Fibroblast of lung (primary cell): Measurements from ENCODE around the gene NHP2. TPM values are rescaled to one million over a fixed set of nuclear protein-coding genes. Genes with fewer than 3 reads are reported as not detected.
A peak's percentile ranks its signal among the peaks of the same experiment; 100 is the strongest.

ENCODE experiments used
- DNase-seq, 2 donors: peaks; one replicate each; pipeline versions ENCODE4 v3.0.0 to v3.0.0-alpha.2; 2010; ENCODE audit warnings: low read depth in 2 of 2
- H2AFZ ChIP-seq: 2 replicates; pipeline ENCODE4 v1.5.1; 2012; ENCODE audit warnings: low read length, control low read depth, inconsistent platforms
- H3K27ac ChIP-seq: 2 replicates; pipeline ENCODE4 v1.5.1; 2011; ENCODE audit warnings: low read length, control low read depth; ENCODE audit not compliant: insufficient read depth
- H3K27me3 ChIP-seq: 2 replicates; pipeline ENCODE4 v1.5.1; 2011; ENCODE audit warnings: mild to moderate bottlenecking, low read length; ENCODE audit not compliant: control insufficient read depth, insufficient read depth
- H3K36me3 ChIP-seq: 2 replicates; pipeline ENCODE4 v1.5.1; 2011; ENCODE audit warnings: low read length; ENCODE audit not compliant: control insufficient read depth, insufficient read depth
- H3K4me1 ChIP-seq: 2 replicates; pipeline ENCODE4 v1.5.1; 2011; ENCODE audit warnings: low read length; ENCODE audit not compliant: control insufficient read depth, insufficient read depth; ENCODE audit errors: extremely low read depth
- H3K4me2 ChIP-seq: 2 replicates; pipeline ENCODE4 v1.5.1; 2011; ENCODE audit warnings: low read length, control low read depth; ENCODE audit not compliant: insufficient read depth; ENCODE audit errors: extremely low read depth
- H3K4me3 ChIP-seq, 4 experiments: fragments of 200-600 bp in 1 of 4; sonication (generic) in 1 of 4; replicated peaks in 1 of 4; 2 replicates each; pipeline ENCODE4 v1.5.1; 2011 to 2016; ENCODE audit warnings: low read length in 4 of 4, low read depth in 3 of 4, mild to moderate bottlenecking in 3 of 4, control low read depth in 2 of 4, inconsistent platforms in 1 of 4, mixed read lengths in 1 of 4; ENCODE audit not compliant: insufficient read depth in 1 of 4; ENCODE audit errors: control extremely low read depth in 1 of 4
- H3K79me2 ChIP-seq: 2 replicates; pipeline ENCODE4 v1.5.1; 2012; ENCODE audit warnings: mild to moderate bottlenecking, low read length, inconsistent platforms; ENCODE audit not compliant: control insufficient read depth, insufficient read depth
- H3K9ac ChIP-seq: 2 replicates; pipeline ENCODE4 v1.5.1; 2011; ENCODE audit warnings: mild to moderate bottlenecking, low read length, control low read depth; ENCODE audit not compliant: insufficient read depth
- H3K9me3 ChIP-seq: 2 replicates; pipeline ENCODE4 v1.5.1; 2012; ENCODE audit warnings: low read depth, low read length; ENCODE audit not compliant: control insufficient read depth, insufficient read depth
- H4K20me1 ChIP-seq: 2 replicates; pipeline ENCODE4 v1.5.1; 2011; ENCODE audit warnings: low read length; ENCODE audit not compliant: control insufficient read depth, insufficient read depth; ENCODE audit errors: extremely low read depth
- EZH2 ChIP-seq: IDR thresholded peaks from 2 replicates; pipeline ENCODE4 v1.5.1; 2012; ENCODE audit warnings: low read length, control low read depth, mild to moderate bottlenecking; ENCODE audit errors: missing control alignments
- polyA minus RNA-seq: library from RNA; depleted of rRNA, polyadenylated mRNA; stranded (reverse); fragments of >200 nt; gene quantifications from 2 replicates; pipeline ENCODE4 v1.2.3, GENCODE V29; 2011; ENCODE audit warnings: low replicate concordance
- polyA plus RNA-seq, 2 donors: library from polyadenylated mRNA; depleted of rRNA in 1 of 2; stranded (reverse) in 1 of 2; unstranded in 1 of 2; fragments of >200 nt; gene quantifications; 2 replicates each; pipeline ENCODE4 v1.2.1, GENCODE V29; 2011 to 2012; ENCODE audit warnings: missing spikeins in 1 of 2
- total RNA-seq: library from RNA; depleted of rRNA; stranded (reverse); fragments of >200 nt; gene quantifications from 2 replicates; pipeline ENCODE4 v1.2.1, GENCODE V29; 2014
- TF ChIP-seq, protein P1 (sequence below), 2 donors: IDR thresholded peaks in 1 of 2; conservative IDR thresholded peaks in 1 of 2; 1 replicate in 1 of 2; 2 replicates in 1 of 2; pipeline ENCODE4 v1.5.1; 2011 to 2012; ENCODE audit warnings: low read length in 2 of 2, control low read depth in 1 of 2, inconsistent platforms in 1 of 2, low read depth in 1 of 2, mild to moderate bottlenecking in 1 of 2

Gene NHP2
- total RNA-seq (85.7 and 91.4 TPM in 2 replicates), polyA plus RNA-seq (78.3 and 133 TPM in 2 replicates), polyA minus RNA-seq (78.4 and 89.5 TPM in 2 replicates)
- 139 and 213 TPM in 2 replicates for polyA plus RNA-seq (2012)

DNA sequence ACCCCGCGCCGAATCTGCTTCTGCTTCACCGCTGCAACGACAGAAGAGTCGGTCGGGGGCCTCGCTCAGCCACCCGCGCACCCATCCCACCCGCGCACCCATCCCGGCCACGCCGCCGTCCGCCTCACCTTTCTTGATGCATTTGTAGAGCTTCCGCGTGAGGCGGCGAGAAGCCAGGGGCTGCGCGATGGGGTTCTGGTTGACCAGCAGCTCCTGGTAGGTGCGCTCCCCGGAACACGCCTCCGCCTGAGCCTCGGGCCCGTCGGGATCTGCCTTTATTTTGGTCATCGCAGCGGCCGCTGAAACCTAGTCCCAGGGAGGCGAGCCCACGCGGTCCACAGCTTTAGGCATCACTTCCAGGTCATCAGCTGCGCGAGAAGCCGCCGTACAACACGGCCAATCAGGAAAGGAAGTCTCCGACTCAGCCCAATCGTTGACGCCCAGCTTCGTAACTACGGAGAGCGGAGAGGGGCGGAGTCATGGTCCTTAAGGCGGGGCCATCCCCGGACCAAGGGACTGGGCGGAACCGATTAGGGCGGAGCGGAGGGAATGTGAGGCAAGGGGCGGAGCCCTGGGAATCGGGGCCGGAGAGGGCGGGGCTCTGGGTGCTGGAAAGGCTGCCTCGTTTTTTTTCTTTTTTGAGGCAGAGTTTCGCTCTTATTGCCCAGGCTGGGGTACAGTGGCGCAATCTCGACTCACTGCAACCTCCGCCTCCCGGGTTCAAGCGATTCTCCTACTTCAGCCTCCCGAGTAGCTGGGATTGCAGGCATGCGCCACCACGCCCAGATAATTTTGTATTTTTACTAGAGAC lies at the start of gene NHP2:
Gene NHP2 (minus strand): TSS at position 356 of the 811 bp plus-strand sequence. CDS start 68 bp downstream, at position 288.
- no peaks in the 10 kb centered on the region for H3K9me3 ChIP-seq
- peak within 1 kb of the TSS; percentile 72 for H2AFZ ChIP-seq
- no peaks in the 10 kb centered on the region for H3K27me3 ChIP-seq
- DNase-seq = peak; percentile 98 to 99
- peak within 1 kb of the TSS; percentile 73 for H3K27ac ChIP-seq
- H3K4me2 ChIP-seq = peak within 1 kb of the TSS; percentile 96
- H3K4me1 ChIP-seq = no peaks in the 10 kb centered on the region
- no peaks in the 10 kb centered on the region for H4K20me1 ChIP-seq
- H3K36me3 ChIP-seq = peaks cover 4% of the 10 kb centered on the region
- H3K4me3 ChIP-seq = peak within 1 kb of the TSS; percentile 77 to 100 (median 88)
- H3K79me2 ChIP-seq = peaks cover 7% of the 10 kb centered on the region
- TF ChIP-seq EZH2 = no peak
- TF ChIP-seq, protein P1, sequence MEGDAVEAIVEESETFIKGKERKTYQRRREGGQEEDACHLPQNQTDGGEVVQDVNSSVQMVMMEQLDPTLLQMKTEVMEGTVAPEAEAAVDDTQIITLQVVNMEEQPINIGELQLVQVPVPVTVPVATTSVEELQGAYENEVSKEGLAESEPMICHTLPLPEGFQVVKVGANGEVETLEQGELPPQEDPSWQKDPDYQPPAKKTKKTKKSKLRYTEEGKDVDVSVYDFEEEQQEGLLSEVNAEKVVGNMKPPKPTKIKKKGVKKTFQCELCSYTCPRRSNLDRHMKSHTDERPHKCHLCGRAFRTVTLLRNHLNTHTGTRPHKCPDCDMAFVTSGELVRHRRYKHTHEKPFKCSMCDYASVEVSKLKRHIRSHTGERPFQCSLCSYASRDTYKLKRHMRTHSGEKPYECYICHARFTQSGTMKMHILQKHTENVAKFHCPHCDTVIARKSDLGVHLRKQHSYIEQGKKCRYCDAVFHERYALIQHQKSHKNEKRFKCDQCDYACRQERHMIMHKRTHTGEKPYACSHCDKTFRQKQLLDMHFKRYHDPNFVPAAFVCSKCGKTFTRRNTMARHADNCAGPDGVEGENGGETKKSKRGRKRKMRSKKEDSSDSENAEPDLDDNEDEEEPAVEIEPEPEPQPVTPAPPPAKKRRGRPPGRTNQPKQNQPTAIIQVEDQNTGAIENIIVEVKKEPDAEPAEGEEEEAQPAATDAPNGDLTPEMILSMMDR (conservative IDR thresholded peaks at IDR 0.05 in 1 of 2, IDR thresholded peaks at IDR 0.05 in 1 of 2; ENCODE audit: low read depth in 1 of 2, low read length in 2 of 2) = no peak
- peak within 1 kb of the TSS; percentile 83 for H3K9ac ChIP-seq

DNA sequence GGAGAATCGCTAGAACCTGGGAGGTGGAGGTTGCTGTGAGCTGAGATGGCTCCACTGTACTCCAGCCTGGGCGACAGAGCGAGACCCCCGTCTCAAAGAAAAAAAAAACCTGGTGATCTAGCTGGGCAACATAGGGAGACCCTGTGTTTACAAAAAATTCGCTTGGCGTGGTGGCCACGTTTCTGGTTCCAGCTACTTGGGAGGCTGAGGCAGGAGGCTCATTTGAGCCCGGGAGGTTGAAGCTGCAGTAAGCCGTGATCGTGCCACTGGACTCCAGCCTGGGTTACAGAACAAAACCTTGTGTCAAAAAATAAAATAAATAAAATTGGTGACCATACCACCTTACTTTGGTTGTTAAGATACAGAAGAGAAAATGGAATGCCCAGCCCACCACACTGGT lies 48.9 kb upstream of the NHP2 start:
- no peak for TF ChIP-seq EZH2
- TF ChIP-seq, protein P1 (conservative IDR thresholded peaks at IDR 0.05 in 1 of 2, IDR thresholded peaks at IDR 0.05 in 1 of 2; ENCODE audit: low read depth in 1 of 2, low read length in 2 of 2) = no peak
- peaks cover 18% of the 10 kb centered on the region for H3K4me1 ChIP-seq
- no peak overlapping the region for H3K4me3 ChIP-seq
- H3K27me3 ChIP-seq = no peaks in the 10 kb centered on the region
- DNase-seq = no peak
- peaks cover 14% of the 10 kb centered on the region for H3K36me3 ChIP-seq
- no peak overlapping the region for H3K4me2 ChIP-seq
- peaks cover 9% of the 10 kb centered on the region for H4K20me1 ChIP-seq
- no peaks in the 10 kb centered on the region for H3K9me3 ChIP-seq
- peaks cover 31% of the 10 kb centered on the region for H3K79me2 ChIP-seq
- H3K27ac ChIP-seq = no peak overlapping the region
- no peak overlapping the region for H3K9ac ChIP-seq
- no peak overlapping the region for H2AFZ ChIP-seq

DNA sequence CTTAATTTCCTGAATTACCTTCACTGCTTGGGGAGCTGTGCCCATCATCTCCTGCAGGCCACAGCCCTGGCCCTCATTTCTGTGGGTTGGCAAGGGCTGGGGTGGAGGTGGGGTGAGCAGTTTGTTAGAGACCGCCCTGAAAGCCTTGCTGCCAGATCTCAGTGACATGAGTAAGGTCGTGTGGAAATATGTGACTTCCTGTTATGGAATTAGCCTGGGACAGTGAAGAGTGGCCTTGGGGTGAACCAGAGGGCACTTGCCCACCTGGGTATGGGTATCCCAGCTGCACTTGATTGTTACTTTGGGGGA lies 48.2 kb upstream of the NHP2 start:
- no peak overlapping the region for H2AFZ ChIP-seq
- TF ChIP-seq, protein P1 (conservative IDR thresholded peaks at IDR 0.05 in 1 of 2, IDR thresholded peaks at IDR 0.05 in 1 of 2; ENCODE audit: low read depth in 1 of 2, low read length in 2 of 2) = no peak
- no peak for TF ChIP-seq EZH2
- H3K27ac ChIP-seq = no peak overlapping the region
- no peak for DNase-seq
- no peak overlapping the region for H3K4me2 ChIP-seq
- peaks cover 13% of the 10 kb centered on the region for H3K4me1 ChIP-seq
- H3K79me2 ChIP-seq = peaks cover 24% of the 10 kb centered on the region
- H3K36me3 ChIP-seq = peaks cover 8% of the 10 kb centered on the region
- H4K20me1 ChIP-seq = peaks cover 7% of the 10 kb centered on the region
- no peak overlapping the region for H3K4me3 ChIP-seq
- no peaks in the 10 kb centered on the region for H3K27me3 ChIP-seq
- no peaks in the 10 kb centered on the region for H3K9me3 ChIP-seq
- H3K9ac ChIP-seq = no peak overlapping the region
